GM21529 (cell line): Measurements from ENCODE around the gene DISC1.
"Not testable (repeated sequence)": the region's sequence is repeated elsewhere in the genome, so short reads cannot be mapped to it uniquely, and the experiment has no call there.

ENCODE experiments used
- ATAC-seq: cut with Tn5 transposase; IDR thresholded peaks from one replicate; pipeline ENCODE4 v1.9.1; 2021; ENCODE audit not compliant: unreplicated experiment

The DISC1 gene

GRCh38 chr1:231872461-231872910 is 245.9 kb downstream of the DISC1 start:
- ATAC-seq = no peak

DNA sequence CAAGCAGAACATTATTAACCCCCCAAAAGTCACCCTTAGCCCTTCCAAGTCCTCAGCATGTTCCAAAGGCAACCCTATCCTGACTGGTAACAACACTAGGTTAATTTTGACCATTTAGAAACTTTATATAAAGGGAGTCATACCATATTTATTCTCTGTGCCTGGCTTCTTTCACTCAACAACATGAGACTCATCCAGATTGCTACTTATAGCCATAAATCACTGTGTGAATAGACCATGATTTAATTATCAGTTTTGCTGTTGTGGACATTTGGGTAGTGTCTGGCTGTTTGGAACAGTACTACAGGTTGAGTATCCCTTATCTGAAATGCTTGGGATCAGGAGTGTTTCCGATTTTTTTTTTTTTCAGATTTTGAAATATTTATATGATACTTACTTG is 252.1 kb downstream of the DISC1 start:
- no peak for ATAC-seq

DNA sequence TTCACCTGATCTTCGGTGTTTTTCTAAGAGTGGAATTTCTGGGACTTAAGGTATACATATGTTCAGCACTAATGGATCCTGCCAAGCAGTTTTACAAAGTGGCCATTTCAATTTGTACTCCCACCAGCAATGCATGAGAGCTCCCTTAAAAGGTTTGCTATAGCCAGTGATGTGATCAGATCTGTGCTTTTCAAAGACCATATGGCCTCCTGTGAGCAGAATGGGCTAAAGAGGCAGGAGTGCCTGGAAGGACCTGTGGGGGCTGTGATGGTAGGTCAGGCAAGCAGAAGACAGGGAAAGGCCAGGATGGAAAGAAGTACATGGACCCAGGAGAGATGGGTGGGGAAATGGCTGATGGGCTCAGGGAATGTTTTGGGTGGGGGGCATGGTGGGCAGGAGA is 252.7 kb downstream of the DISC1 start:
- no peak for ATAC-seq

DNA sequence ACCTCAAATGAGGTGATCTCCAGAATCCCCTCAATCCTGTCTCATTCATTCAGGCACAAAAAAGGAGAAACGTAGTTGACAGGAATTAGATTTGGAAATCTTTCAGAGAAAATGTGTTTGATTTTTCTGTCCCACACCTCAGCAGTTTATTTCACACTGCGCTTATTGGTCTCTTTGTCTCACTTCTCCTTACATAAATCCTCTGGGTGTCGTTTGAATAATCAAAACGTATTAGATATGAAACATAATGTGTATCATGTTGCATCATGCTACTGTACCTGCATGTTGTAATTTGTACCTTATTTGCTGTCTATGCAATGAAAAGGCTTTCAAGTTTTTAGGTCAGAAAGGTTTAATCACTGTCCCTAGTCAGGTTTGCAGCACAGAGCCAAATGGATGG is 255.7 kb downstream of the DISC1 start:
- no peak for ATAC-seq

DNA sequence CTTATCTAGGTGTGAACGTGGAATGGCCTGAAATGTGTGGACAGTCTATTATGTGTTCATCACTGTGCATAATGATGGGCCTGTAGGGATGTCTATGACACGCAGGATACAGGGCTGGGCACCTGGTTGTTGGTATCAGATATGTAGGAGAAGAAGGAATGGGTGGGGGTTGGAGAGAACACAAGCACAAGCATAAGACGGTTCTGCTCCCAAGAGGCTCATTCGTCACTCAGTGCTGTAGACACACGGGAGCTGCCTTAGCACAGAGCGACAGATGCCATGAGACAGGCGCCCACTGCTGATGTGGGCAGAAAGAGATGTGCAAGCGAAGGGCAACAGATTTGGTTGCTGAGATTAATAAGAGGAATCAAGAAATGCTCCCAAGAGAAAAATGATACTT is 256.2 kb downstream of the DISC1 start:
- no peak for ATAC-seq

DNA sequence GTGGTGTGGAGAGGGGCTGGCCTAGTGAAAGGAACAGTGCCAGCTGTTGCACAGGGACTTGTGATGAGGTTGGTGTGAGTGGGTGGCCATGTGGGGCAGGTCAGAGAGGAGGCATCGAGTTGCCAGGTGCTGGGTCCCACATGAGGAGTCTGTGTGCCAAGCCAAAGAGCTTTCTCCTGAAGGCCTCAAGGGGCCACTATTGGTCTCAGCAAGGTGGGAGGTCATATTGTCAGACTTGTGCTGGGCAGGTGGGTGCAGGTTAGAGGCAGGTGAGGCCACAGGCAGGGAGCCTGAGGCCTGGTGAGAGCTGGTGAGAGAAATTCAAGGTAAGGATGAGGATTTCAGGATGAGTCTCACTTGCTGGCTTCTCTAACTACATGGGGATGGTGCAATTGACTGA is 256.8 kb downstream of the DISC1 start:
- ATAC-seq = no peak

DNA sequence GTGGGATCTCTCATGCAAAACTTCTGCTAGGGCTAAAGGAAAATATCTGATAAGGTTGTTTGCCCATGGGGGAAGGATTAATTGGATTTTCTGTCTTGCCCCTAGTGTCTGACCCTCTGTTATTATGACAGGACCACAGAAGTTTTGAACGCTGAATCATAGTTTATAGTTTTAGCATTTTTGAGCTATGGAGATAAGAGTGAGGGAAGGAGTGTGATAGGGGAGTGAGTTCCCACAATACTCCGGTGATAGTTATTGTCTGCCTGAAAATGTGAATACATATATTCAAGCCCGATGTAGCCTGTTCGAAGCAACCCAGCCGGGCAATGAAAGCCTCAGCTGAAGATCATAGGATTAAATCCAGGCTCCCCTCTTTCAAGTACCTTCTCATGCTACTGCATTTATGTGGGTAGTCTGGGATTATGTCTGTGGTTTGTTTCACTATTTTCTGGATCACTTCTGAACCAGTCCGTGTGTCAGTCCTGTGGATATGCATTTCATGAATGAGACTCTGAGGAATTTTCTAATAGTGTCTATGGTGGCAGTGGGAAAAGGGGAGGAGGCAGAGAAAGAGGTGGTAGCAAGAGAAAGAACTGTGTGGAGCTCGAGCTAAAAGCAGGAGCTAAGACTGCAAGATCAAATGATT is 258.7 kb downstream of the DISC1 start:
- no peak for ATAC-seq

DNA sequence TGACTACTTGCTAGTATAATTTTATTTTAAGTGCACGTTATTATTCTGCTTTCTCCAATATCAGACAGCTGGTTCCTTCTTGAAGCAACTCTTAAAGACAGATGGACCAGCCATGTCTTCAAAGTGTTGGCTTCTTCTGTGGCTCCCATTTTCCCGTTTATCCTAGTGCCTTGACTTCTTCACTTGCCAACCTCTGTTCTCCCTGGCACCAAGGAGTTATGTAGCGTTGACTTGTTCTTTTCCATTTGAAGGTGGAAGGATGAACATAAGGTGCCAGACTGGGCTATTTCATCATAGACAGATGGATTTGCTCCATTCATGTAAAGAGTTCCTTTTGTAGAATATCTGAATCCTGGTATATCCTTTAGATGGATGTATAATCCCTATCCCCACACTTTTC is 260.6 kb downstream of the DISC1 start:
- no peak for ATAC-seq

GRCh38 chr1:231887866-231888265 is 261.3 kb downstream of the DISC1 start:
- no peak for ATAC-seq

DNA sequence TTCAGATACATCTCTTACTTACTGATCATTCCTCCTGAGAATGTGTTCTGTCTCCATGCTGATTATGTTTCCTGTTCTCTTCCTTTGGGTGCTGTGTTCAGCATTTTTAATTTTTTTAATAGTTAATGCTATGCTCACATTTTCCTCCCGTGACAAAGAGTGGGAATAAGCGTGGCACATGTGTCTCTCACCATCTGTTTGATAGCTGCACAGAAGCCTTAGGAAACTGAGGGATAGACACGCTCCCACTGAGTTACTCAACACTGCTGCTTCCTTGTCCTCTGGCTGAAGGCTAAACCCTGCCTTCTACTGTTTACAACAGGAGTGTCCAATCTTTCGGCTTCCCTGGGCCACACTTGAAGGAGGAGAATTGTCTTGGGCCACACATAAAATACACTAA is 264.2 kb downstream of the DISC1 start:
- ATAC-seq = no peak

GRCh38 chr1:231893400-231894102 is 267.0 kb downstream of the DISC1 start:
- ATAC-seq = no peak

DNA sequence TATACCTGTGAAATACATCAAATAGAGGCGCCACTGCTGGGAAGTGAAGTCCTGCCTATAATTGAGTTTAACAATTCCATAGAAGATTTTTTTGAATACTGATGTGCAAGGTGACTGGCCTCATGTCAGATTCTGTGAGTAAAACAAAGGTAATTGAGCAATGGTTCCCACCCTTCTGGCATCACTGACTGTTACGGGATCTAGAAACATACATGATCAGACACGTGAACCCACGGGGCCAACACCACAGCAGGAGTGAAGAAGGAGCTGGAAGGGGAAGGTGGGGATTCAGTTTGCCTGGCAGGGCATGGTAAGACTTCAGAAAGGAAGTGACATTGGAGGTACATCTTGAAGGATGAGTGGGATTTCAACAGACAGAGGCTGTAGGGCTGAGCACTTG is 270.2 kb downstream of the DISC1 start:
- no peak for ATAC-seq

- no peak for ATAC-seq
These were observed 272.5 kb downstream of the DISC1 start for GRCh38 chr1:231899046-231899445.

DNA sequence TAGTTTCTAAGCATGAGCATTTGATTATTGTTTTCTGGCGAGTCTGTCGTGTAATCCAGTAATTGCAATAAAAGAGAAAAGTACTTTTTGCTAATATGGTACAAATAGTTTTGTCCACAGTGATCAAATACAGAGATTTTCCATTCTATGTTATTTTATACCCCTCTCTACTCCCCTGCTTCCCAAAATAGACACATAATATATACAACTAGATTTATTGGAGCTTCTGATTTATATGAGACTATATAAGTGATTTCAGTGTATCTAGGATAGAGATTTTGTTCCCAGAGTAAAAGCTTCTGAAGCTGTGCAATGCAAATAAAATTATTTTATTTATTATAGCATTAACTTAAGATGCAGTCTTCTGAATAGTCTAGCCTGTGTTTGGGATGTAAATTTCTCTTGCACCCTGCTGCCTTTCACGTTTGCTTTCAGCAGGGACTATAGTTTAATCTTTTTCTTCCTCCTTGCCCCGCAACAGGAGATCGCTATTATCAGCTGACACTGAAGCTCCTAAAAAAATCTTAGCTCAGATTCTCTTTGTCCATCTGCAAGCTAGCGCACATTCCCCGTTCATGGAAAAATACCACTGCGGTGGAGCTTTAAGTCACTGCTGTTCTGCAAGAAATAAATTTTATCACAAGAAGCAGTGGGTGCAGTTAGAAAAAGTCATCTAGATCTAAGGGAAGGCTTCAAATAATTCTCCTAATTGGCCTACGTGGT is 273.3 kb downstream of the DISC1 start:
- ATAC-seq = no peak

- no peak for ATAC-seq
These were observed 277.0 kb downstream of the DISC1 start for GRCh38 chr1:231903586-231904081.

- not testable (repeated sequence) for ATAC-seq
These were observed 280.7 kb downstream of the DISC1 start for GRCh38 chr1:231907310-231907709.

- ATAC-seq = no peak
These were observed 286.9 kb downstream of the DISC1 start for GRCh38 chr1:231913493-231913892.

DNA sequence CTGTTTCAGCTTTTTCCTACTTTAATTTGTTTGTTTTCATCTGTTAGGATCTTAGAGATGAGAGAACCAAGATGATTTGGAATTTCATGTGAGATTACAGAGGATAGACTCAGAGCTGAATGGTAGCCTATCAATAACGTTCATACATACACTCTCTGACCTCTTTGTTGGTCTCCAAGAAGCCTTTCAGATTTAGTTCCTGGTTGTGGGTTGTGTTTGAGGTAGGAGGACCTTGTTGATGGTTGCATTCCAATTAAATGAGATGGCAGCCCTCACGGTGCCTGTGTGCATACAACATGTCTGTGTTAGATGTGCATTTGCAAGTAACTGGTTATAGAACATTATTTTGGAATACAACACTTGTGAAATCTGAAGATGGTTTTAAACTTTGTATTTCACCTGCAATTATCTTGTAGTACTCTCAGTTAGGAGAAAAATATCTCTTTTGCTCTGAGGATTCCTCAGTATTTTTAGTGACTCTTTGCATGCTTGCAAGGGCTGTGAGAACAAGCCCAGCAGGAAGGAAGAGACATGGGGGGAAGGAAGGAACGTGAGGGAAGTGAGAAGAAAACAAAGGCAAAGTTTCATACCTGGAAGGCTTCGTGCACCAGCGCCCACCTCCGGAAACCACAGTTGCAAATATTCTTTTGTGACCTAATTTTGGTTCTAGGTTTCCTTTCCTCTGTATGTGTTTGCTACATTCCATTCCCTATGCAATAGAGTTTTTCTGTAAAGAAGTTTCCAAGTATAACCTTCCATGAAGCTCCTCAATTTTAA is 291.8 kb downstream of the DISC1 start:
- ATAC-seq = peak; percentile 80

DNA sequence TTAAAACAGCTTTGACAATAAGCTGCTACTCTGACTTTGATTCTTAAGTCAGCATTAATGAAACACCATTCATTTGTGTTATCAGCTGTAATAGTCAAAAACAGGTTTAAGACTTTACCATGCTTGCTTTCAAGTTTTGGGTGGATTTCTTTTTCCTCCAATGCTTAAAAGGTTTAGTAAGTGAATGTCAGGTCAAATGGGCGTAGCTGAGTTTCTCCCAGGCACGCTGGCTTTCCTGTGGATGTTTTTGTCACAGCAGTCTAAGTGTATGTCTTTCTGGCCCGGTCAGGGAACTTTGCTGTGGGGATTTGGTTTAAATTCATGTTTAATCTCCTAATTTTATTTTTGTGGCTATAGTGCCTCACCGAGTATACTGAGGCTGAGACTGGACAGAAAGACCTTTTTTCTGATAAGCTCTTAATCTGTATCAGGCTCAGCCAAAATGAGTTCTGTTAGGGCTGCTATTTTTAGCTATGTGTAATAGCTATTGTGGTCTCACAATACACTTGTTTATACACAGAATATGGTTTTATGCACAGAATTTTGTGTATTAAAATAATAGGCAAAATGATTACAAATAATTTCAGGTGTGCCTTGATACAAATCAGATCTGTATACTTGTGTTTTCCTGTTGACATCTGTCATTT is 292.8 kb downstream of the DISC1 start:
- ATAC-seq = no peak

- ATAC-seq = no peak
These were observed 293.3 kb downstream of the DISC1 start for GRCh38 chr1:231919886-231920285.
